ENCODE results near the gene TUT4.

- TF ChIP-seq TAF1 (IDR thresholded peaks at IDR 0.05; ENCODE audit: borderline replicate concordance, low read depth, low read length) (no peak), POLR2A (IDR thresholded peaks at IDR 0.05; ENCODE audit: low read depth, low read length) (no peak)
Measured at GRCh38 chr1:52550447-52550846, 2.4 kb downstream of the TUT4 start.

Measured in GM12892 (cell line).